ENCODE results near the gene MLN.

MLN gene, protein sequence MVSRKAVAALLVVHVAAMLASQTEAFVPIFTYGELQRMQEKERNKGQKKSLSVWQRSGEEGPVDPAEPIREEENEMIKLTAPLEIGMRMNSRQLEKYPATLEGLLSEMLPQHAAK

DNA sequence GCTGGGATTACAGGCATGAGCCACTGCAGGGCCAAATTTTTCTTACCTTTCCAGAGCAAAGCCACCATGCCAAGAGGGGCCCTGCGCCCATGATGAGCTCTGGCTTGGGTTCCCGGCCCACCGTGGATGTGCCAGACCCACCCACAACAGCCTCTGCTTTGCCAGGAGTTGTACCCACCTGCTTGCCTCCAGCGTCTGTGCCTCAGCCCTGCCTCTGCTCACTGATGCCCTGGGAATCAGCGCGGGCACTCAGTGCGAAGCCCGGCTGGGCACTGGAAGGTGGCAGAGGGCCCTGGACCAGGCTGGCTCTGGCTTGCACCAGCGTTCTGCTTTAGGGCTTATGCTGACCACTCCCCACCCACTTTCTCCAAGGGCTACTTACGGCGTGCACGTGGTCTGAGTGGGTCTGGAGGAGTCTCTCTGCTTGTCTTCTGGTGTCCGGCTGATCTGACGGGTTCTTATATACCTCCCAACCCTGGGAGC, at the start of gene MLN:
Gene MLN (minus strand): TSS at position 433 of the 483 bp plus-strand sequence. CDS start 2,840 bp downstream, outside the sequence.
- no peak for DNase-seq (ENCODE audit: low spot score)
- TF ChIP-seq, protein P1, sequence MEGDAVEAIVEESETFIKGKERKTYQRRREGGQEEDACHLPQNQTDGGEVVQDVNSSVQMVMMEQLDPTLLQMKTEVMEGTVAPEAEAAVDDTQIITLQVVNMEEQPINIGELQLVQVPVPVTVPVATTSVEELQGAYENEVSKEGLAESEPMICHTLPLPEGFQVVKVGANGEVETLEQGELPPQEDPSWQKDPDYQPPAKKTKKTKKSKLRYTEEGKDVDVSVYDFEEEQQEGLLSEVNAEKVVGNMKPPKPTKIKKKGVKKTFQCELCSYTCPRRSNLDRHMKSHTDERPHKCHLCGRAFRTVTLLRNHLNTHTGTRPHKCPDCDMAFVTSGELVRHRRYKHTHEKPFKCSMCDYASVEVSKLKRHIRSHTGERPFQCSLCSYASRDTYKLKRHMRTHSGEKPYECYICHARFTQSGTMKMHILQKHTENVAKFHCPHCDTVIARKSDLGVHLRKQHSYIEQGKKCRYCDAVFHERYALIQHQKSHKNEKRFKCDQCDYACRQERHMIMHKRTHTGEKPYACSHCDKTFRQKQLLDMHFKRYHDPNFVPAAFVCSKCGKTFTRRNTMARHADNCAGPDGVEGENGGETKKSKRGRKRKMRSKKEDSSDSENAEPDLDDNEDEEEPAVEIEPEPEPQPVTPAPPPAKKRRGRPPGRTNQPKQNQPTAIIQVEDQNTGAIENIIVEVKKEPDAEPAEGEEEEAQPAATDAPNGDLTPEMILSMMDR (IDR thresholded peaks at IDR 0.05; ENCODE audit: extremely low read depth, missing control alignments): no peak

DNA sequence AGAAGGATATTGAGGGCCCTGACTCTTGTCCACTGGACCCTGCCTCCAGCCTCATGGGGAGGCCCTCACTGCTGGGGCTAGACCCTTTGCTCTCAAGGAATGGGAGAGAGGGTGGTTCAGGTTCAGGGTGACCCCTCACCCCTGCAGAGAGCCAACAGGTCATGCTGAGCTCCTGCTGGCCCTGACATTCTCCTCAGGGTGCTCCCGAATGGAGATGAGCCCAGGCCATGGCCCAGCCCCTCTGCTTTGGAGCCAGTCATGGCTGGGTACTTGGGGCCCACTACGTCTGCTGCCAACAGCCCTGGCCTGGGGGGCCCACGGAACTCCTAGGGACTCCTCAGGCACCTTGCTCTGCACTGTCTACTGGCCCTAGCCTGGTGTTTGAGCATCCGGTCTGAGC, 49.2 kb upstream of the MLN start:
- DNase-seq (ENCODE audit: low spot score): no peak
- TF ChIP-seq, protein P1 (IDR thresholded peaks at IDR 0.05; ENCODE audit: extremely low read depth, missing control alignments): no peak

DNA sequence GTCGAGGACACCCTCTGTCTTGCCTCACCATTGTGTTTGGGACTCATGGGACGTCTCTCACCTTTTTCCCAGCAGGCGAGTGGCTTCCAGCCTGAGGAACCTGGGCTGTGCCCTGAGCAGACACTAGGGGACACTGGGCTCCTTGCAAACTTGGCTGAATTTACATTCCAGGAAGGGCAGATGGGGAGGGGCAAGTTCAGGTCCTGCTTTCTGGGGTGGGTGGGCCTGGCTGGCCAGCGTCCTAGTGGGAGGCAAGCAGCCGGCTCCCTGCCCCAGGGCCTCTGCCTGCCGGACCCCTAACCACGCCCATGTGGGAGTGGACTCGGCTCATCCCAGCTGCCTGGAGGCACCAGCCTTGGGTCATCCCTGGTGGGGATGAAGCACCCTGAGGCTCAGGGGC, 48.2 kb upstream of the MLN start:
- DNase-seq (ENCODE audit: low spot score): no peak
- TF ChIP-seq, protein P1 (IDR thresholded peaks at IDR 0.05; ENCODE audit: extremely low read depth, missing control alignments): no peak

DNA sequence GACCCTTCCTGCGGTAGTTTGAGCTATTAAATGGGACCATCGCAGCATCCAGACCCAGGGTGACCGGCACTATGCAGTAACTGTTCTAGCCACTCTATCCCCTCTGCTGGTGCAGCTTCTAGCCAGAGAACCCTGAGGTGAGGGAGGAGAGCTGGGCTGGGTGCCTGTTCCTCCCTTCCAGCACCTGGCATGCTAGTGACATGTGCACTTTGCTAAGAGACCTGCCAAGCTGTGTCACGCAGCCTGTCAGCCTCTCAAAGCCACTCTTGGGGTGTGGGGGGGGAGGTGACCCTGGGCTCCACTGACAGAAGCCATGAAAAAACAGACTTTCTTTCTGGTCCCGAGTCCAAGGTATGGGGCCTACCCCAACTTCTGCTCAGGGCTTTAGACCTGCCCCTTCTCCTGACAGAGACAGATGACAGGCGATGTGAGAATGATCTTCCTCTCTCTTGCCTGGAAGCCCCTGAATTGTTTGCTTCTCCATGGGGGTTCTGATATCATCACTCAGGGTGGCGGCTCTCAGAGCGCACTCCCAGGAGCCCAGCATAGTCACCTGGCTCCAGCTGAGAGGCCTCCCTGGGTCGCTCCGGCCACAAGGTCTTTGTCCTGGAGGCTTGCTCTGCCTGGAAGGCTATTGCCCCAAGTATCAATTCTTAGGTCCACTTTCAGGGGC, 47.2 kb upstream of the MLN start:
- DNase-seq (ENCODE audit: low spot score): no peak
- TF ChIP-seq, protein P1 (IDR thresholded peaks at IDR 0.05; ENCODE audit: extremely low read depth, missing control alignments): no peak

DNA sequence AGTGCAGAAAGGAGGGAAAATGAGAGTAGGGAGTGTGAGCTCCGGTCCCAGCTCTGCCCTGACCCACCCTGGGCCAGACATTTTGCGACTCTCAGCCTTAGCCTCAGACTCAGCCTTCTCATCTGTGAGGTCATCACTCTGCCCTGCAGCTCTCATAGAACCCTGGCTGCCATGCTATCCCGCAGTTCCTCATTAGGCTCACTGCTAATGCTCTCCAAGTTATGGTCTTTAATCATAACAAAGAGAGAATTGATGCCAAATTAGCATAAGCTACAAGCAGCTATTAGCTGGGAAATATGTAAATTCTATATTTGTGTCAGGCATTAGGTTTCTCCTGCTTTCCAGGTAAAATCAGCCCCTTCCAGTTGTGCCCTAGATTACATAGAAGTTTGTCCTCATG, 46.5 kb upstream of the MLN start:
- DNase-seq (ENCODE audit: low spot score): no peak

DNA sequence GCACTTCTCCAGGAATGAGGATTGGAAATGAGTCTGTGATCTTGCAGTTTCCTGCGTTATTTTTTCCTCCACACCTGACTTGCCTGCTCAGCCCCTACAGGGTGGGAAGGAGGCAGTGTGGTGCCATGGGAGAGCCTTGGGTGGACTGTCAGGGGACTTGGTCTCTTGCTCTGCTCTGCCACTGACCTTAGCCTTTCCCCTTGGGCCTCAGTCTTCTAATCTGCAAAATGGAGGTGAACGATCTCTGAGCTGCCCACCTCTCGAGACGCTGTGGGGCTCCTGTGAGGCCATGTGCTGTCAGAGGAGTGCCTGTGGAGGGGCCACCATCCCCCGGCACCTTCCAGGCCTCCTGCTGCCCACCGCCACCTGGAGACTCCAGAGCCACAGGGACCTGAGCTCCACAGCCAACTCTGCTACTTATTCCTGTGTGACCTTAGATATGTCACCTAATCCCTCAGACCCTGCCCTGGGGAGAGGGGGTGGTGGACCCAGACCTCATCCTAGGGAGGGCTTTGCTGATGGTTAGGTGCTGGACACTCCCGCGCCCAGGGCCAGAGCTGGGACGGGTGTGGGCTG, 45.8 kb upstream of the MLN start:
- TF ChIP-seq, protein P1 (IDR thresholded peaks at IDR 0.05; ENCODE audit: extremely low read depth, missing control alignments): no peak
- no peak for DNase-seq (ENCODE audit: low spot score)

More for the DNA sequence above, 46.5 kb upstream of the MLN start:
- TF ChIP-seq, protein P1 (IDR thresholded peaks at IDR 0.05; ENCODE audit: extremely low read depth, missing control alignments): no peak

DNA sequence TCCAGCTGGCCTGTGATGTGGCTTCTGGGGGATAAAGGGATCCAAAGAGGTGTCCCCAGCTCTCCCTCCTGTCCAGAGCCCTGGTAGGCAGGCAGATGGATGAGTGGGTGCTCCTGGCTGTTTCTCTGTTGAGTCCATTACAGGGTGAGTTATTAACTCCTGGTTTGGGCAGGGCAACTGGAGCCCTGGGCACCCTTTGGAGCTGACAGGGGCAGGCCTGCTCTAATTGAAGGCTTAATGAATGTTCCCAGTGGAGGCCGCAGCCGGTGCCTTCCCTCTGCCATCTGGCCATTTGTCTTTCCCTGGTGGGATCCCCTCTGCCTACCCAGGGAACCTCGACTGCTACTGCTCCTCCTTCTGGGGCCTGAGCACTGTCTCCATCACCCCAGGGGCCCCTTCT, 44.7 kb upstream of the MLN start:
- DNase-seq (ENCODE audit: low spot score): no peak
- TF ChIP-seq, protein P1 (IDR thresholded peaks at IDR 0.05; ENCODE audit: extremely low read depth, missing control alignments): no peak
